Kidney epithelial cell (primary cell): Measurements from ENCODE around the gene BARHL1. TPM values are rescaled to one million over a fixed set of nuclear protein-coding genes. Genes with fewer than 3 reads are reported as not detected.
A peak's percentile ranks its signal among the peaks of the same experiment; 100 is the strongest.

Source experiments
- DNase-seq: peaks from one replicate; pipeline ENCODE4 v3.0.0-alpha.2; 2010; ENCODE audit warnings: low read depth
- H3K27me3 ChIP-seq: 2 replicates; pipeline ENCODE4 v1.6.0; 2011; ENCODE audit warnings: low read length; ENCODE audit not compliant: control insufficient read depth, insufficient read depth
- H3K36me3 ChIP-seq: 2 replicates; pipeline ENCODE4 v1.5.1; 2011; ENCODE audit warnings: low read length; ENCODE audit not compliant: control insufficient read depth, insufficient read depth
- H3K4me3 ChIP-seq: 2 replicates; pipeline ENCODE4 v1.5.1; 2011; ENCODE audit warnings: low read depth, mild to moderate bottlenecking, control low read depth, low read length
- total RNA-seq: library from RNA; depleted of rRNA; stranded (reverse); fragments of >200 nt; gene quantifications from 2 replicates; pipeline ENCODE4 v1.2.3, GENCODE V29; 2015
- TF ChIP-seq, protein P1 (sequence below): IDR thresholded peaks from 2 replicates; pipeline ENCODE4 v1.5.1; 2011; ENCODE audit warnings: mild to moderate bottlenecking, moderate library complexity, low read length, control low read depth, inconsistent platforms; ENCODE audit not compliant: insufficient read depth, poor library complexity, severe bottlenecking

BARHL1 gene
- total RNA-seq, 1 donor from 2014 or later, result not detected

DNA sequence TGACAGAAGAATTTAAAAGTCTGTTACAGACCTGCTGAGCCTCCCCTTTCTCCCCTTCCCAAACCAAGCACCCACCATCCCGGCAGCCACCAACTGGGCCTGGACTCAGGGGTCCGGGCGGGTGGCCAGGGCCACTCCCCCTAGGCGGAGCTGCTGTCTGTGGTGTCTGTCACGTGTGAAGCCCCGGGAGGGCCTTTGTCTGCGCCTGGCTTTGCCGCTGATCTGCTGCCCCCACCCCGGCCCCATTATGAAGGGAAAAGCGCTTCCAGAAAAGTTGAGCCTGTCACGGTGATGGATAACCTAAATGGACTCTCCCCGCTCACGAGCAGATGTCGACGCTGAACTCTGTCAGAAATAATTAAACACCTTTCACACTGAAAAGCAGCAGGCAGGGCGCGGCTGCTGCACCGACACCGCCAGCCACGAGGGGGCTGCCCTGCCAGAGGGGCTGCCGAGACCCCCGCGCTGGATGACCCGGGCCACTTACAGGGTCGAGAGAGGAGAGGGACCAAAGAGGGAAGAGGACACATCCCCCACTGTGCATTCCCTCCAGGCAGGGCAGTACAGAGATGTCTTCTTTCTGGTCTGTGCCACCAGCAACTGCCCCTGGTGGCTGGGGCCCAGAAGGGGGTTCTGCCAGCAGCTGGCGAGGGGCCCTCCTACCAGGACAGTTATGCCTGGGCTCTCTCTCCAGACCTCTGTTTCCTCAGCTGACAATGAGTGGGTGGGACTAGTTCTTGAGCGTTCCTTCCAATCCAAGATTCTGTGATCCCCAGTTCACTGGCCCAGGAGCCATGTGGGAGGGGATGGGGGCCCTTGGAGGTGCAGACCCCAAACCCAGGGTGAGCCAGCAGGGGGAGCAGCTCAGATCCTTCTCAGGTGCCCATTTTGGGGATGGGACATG is 36.0 kb upstream of the BARHL1 start:
- DNase-seq, result no peak
- TF ChIP-seq, protein P1, sequence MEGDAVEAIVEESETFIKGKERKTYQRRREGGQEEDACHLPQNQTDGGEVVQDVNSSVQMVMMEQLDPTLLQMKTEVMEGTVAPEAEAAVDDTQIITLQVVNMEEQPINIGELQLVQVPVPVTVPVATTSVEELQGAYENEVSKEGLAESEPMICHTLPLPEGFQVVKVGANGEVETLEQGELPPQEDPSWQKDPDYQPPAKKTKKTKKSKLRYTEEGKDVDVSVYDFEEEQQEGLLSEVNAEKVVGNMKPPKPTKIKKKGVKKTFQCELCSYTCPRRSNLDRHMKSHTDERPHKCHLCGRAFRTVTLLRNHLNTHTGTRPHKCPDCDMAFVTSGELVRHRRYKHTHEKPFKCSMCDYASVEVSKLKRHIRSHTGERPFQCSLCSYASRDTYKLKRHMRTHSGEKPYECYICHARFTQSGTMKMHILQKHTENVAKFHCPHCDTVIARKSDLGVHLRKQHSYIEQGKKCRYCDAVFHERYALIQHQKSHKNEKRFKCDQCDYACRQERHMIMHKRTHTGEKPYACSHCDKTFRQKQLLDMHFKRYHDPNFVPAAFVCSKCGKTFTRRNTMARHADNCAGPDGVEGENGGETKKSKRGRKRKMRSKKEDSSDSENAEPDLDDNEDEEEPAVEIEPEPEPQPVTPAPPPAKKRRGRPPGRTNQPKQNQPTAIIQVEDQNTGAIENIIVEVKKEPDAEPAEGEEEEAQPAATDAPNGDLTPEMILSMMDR, result peak; percentile 66
- no peaks in the 10 kb centered on the region for H3K36me3 ChIP-seq
- no peak overlapping the region for H3K4me3 ChIP-seq
- peaks cover 22% of the 10 kb centered on the region for H3K27me3 ChIP-seq

DNA sequence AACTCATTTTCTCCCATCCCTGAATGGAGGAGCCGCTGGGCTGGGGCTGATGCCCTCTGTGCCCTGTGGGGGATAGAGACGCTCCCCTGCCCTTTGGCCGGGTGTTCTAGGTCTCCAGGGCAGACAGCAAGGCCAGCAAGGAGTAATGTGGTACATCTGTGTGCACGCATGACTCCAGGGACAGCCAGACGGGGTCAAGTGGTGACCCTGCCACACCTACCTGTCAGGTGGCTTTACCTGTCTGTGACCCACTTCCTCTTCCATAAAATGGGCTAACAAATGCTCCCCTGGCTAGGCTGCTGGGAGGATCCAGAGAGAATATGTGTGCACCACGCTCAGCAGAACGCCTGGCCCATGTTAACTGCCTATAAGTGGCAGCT is 35.4 kb upstream of the BARHL1 start:
- no peaks in the 10 kb centered on the region for H3K36me3 ChIP-seq
- TF ChIP-seq, protein P1, result no peak
- H3K4me3 ChIP-seq, result no peak overlapping the region
- peaks cover 27% of the 10 kb centered on the region for H3K27me3 ChIP-seq
- DNase-seq, result no peak

DNA sequence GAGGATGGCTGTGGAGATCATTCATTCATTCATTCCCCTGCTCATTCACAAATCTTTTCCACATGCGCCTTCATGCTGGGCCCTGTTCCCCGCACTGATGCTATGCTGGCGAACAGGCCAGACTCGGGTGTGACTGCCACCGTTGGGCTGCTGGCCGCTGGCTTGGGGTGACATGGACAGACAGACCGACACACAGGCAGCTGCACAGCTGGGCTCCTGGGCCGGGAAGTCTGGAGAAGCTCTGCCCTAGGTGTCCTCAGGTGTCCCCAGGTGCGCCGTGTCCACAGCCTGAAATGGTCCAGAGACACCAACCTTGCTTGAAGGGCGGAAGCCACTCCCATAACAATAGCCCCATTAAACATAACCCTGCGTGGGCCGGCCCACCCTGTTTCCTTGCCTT is 35.0 kb upstream of the BARHL1 start:
- Histone ChIP-seq H3K36me3 (no peaks in the 10 kb centered on the region), H3K27me3 (peaks cover 31% of the 10 kb centered on the region), H3K4me3 (no peak overlapping the region)
- no peak for DNase-seq
- TF ChIP-seq, protein P1, result no peak

DNA sequence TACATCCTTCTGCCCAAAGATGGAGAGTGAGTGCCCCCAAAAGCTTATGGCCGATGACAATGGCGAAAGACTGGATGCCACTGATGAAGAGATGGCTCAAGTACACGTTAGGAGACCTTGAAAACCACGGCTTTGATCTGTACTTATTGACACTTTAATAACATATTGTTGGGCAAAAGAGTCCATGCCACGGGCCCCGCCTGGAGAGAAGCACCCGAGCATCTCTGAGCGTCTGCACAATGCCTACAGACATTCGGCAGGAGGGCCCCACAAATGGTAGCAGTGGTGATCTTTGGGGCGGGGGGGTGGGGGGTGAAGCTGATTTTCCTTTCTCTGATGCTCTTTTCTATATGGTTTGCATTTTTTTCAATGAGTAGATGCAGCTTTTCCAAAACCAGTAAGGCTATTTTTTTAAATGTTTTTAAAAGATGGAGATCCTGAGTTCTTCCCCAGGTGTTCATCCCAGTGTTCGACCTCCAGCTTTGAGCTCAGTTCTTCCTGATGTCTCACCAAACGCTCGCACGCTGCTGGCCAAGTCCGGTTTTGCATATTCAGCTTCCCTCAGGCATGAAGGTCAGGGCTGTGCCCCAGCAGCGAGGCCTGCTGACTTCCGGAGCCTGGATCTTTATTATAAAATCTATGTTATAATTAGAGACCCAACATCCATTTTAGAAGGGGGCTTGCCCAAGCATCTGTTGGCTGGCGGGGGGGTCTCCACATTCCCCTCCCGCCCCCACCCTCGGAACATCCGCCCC is 34.3 kb upstream of the BARHL1 start:
- H3K27me3 ChIP-seq, result peaks cover 34% of the 10 kb centered on the region
- TF ChIP-seq, protein P1, result no peak
- H3K4me3 ChIP-seq, result no peak overlapping the region
- no peaks in the 10 kb centered on the region for H3K36me3 ChIP-seq
- no peak for DNase-seq

DNA sequence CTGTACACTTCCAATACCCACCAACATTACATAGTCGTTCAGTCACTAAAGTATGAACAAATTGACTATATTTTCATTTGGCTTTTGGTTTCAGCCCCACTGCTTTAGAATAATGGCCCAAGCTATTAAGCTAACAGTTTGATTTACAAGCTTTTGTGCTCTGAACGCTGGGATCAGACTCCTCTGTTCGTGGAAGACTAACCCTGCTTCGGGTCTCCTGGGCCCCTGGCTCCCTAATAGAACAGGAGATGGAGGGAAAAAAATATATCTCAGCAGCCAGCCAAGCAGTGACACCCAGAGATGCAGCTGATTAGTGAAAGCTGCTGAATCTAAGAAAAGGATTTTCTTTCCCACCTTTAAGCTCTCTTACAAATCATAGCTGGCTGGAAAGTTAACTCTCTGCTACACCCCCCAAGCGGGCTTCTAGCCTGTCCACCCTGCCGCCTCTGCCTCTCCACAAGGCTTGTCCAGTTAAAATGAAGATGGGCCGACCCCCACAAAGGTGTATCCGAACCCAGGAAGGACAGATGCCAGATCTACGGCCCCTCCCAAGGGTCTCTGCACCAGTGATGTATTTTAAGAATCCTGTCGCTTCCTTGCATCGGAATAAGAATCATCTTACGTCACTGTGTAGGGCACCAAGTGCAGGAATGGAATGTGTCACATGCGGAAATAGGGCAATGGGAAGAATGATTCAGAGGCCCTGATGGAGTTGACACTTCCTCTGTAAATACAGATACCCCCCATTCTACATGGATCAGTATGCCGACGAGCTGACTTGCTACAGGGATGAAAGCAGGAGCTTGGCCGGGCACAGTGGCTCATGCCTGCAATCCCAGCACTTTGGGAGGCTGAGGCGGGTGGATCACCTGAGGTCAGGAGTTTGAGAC is 33.4 kb upstream of the BARHL1 start:
- H3K4me3 ChIP-seq, result no peak overlapping the region
- peaks cover 32% of the 10 kb centered on the region for H3K27me3 ChIP-seq
- peak; percentile 19 for DNase-seq
- H3K36me3 ChIP-seq, result no peaks in the 10 kb centered on the region
- TF ChIP-seq, protein P1, result no peak
